ENCODE measurements around the gene IL1R2.

The IL1R2 gene

GRCh38 chr2:102073168-102073724, 81.5 kb downstream of the IL1R2 start:
- TF ChIP-seq, protein P1, sequence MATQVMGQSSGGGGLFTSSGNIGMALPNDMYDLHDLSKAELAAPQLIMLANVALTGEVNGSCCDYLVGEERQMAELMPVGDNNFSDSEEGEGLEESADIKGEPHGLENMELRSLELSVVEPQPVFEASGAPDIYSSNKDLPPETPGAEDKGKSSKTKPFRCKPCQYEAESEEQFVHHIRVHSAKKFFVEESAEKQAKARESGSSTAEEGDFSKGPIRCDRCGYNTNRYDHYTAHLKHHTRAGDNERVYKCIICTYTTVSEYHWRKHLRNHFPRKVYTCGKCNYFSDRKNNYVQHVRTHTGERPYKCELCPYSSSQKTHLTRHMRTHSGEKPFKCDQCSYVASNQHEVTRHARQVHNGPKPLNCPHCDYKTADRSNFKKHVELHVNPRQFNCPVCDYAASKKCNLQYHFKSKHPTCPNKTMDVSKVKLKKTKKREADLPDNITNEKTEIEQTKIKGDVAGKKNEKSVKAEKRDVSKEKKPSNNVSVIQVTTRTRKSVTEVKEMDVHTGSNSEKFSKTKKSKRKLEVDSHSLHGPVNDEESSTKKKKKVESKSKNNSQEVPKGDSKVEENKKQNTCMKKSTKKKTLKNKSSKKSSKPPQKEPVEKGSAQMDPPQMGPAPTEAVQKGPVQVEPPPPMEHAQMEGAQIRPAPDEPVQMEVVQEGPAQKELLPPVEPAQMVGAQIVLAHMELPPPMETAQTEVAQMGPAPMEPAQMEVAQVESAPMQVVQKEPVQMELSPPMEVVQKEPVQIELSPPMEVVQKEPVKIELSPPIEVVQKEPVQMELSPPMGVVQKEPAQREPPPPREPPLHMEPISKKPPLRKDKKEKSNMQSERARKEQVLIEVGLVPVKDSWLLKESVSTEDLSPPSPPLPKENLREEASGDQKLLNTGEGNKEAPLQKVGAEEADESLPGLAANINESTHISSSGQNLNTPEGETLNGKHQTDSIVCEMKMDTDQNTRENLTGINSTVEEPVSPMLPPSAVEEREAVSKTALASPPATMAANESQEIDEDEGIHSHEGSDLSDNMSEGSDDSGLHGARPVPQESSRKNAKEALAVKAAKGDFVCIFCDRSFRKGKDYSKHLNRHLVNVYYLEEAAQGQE (IDR thresholded peaks at IDR 0.05; ENCODE audit: insufficient replicate concordance, low read depth), result no peak
- no peak for TF ChIP-seq POLR2AphosphoS5 (IDR thresholded peaks at IDR 0.05; ENCODE audit: low read depth)
- TF ChIP-seq SPI1 (IDR thresholded peaks at IDR 0.05; ENCODE audit: borderline replicate concordance, low read depth), result no peak
- TF ChIP-seq, protein P2, sequence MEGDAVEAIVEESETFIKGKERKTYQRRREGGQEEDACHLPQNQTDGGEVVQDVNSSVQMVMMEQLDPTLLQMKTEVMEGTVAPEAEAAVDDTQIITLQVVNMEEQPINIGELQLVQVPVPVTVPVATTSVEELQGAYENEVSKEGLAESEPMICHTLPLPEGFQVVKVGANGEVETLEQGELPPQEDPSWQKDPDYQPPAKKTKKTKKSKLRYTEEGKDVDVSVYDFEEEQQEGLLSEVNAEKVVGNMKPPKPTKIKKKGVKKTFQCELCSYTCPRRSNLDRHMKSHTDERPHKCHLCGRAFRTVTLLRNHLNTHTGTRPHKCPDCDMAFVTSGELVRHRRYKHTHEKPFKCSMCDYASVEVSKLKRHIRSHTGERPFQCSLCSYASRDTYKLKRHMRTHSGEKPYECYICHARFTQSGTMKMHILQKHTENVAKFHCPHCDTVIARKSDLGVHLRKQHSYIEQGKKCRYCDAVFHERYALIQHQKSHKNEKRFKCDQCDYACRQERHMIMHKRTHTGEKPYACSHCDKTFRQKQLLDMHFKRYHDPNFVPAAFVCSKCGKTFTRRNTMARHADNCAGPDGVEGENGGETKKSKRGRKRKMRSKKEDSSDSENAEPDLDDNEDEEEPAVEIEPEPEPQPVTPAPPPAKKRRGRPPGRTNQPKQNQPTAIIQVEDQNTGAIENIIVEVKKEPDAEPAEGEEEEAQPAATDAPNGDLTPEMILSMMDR (IDR thresholded peaks at IDR 0.05; ENCODE audit: insufficient read depth, low read length), result no peak
- TF ChIP-seq GABPA (IDR thresholded peaks at IDR 0.05; ENCODE audit: low read depth), result no peak
- DNase-seq (ENCODE audit: low read depth in 1 of 2, low spot score in 1 of 2), result no peak
- H3K27ac ChIP-seq (replicated peaks), result no peak overlapping the region
- no peak overlapping the region for H3K4me3 ChIP-seq (replicated peaks; ENCODE audit: insufficient read depth, low read length)
- H3K27me3 ChIP-seq (ENCODE audit: insufficient read depth, poor library complexity, severe bottlenecking), result no peaks in the 10 kb centered on the region

DNA sequence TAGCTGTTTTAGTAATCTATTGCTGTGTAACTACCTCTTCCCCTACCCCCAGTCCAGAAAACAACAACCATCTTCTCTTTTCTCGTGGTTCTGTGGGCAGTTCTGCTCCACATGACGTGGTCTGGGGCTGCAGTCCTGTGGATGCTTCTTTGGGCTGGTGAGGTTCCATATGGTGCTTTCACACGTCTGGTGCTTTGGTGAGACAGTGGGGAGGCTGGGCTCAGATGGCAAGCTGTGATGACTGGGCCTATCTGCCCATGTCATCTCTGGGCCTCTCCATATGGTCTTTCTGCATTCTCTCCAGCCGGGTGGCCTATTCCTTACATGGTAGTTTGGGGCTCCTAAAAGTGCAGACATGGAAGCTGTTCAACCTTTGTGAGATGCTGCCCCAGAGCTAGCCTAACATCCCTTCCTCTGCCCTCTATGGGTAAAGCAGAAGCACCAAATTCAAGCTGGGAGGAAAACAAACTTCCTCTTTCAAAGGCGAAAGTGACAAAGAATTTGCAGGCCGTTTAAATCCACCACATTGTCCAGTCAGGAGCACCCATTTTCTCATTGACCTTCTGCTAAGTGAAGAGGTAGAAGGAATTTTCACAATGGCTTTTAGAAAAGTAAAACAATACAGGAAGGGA, 82.5 kb downstream of the IL1R2 start:
- TF ChIP-seq POLR2AphosphoS5 (IDR thresholded peaks at IDR 0.05; ENCODE audit: low read depth), result no peak
- TF ChIP-seq, protein P2 (IDR thresholded peaks at IDR 0.05; ENCODE audit: insufficient read depth, low read length), result peak; percentile 1
- TF ChIP-seq, protein P1 (IDR thresholded peaks at IDR 0.05; ENCODE audit: insufficient replicate concordance, low read depth), result no peak
- TF ChIP-seq SPI1 (IDR thresholded peaks at IDR 0.05; ENCODE audit: borderline replicate concordance, low read depth), result peak; percentile 52; the same call in 1 of the 2 replicates
- no peak for TF ChIP-seq GABPA (IDR thresholded peaks at IDR 0.05; ENCODE audit: low read depth)
- DNase-seq (ENCODE audit: low read depth in 1 of 2, low spot score in 1 of 2), result peak in 1 of 2 experiments; percentile 71
- Histone ChIP-seq H3K27ac (replicated peaks) (peak overlapping the region; percentile 33; the same call in 1 of the 2 replicates), H3K4me3 (replicated peaks; ENCODE audit: insufficient read depth, low read length) (no peak overlapping the region), H3K27me3 (ENCODE audit: insufficient read depth, poor library complexity, severe bottlenecking) (no peaks in the 10 kb centered on the region)

- H3K4me3 ChIP-seq (replicated peaks; ENCODE audit: insufficient read depth, low read length), result no peak overlapping the region
- no peak overlapping the region for H3K27ac ChIP-seq (replicated peaks)
- no peak for DNase-seq (ENCODE audit: low read depth in 1 of 2, low spot score in 1 of 2)
- H3K27me3 ChIP-seq (ENCODE audit: insufficient read depth, poor library complexity, severe bottlenecking), result no peaks in the 10 kb centered on the region
- TF ChIP-seq SPI1 (IDR thresholded peaks at IDR 0.05; ENCODE audit: borderline replicate concordance, low read depth), result no peak
- TF ChIP-seq, protein P2 (IDR thresholded peaks at IDR 0.05; ENCODE audit: insufficient read depth, low read length), result no peak
- no peak for TF ChIP-seq GABPA (IDR thresholded peaks at IDR 0.05; ENCODE audit: low read depth)
Measured at GRCh38 chr2:102075479-102075878, 83.7 kb downstream of the IL1R2 start.

Measured in HL-60 (cell line).